SK-N-SH treated with all-trans-retinoic acid at 6 μM for 48 hours (cell line): ENCODE results near the gene LRRC55.

Experiments
- ATAC-seq: fragments of 200-7000 bp; cut with Tn5 transposase; 3 replicates; pipeline ENCODE4 v1.9.1; 2020; ENCODE audit warnings: mild to moderate bottlenecking, moderate library complexity
- ARNTL ChIP-seq: fragments of 450-650 bp; formaldehyde crosslinking; IDR thresholded peaks from 2 replicates; pipeline ENCODE4 v1.5.0; 2020; ENCODE audit warnings: low read depth, mild to moderate bottlenecking, moderate library complexity, borderline replicate concordance
- BACH2 ChIP-seq: fragments of 250-450 bp; sonication (Bioruptor Pico); IDR thresholded peaks from 2 replicates; pipeline ENCODE4 v1.9.0; 2021; ENCODE audit warnings: mild to moderate bottlenecking, borderline replicate concordance
- CREB5 ChIP-seq: fragments of 250-450 bp; sonication (Bioruptor Pico); IDR thresholded peaks from 2 replicates; pipeline ENCODE4 v1.5.1; 2020; ENCODE audit warnings: low read depth, mild to moderate bottlenecking, moderate library complexity
- CSDC2 ChIP-seq: fragments of 250-450 bp; sonication (Bioruptor Pico); IDR thresholded peaks from 2 replicates; pipeline ENCODE4 v1.5.0; 2020; ENCODE audit warnings: mild to moderate bottlenecking, moderate library complexity
- CSRNP3 ChIP-seq: fragments of 250-450 bp; sonication (Bioruptor Pico); IDR thresholded peaks from 2 replicates; pipeline ENCODE4 v1.5.1; 2021; ENCODE audit warnings: mild to moderate bottlenecking, moderate library complexity
- ESRRG ChIP-seq: fragments of 250-450 bp; sonication (Bioruptor Pico); IDR thresholded peaks from 2 replicates; pipeline ENCODE4 v1.6.1; 2021; ENCODE audit warnings: mild to moderate bottlenecking
- GLIS3 ChIP-seq: fragments of 250-450 bp; sonication (Bioruptor Pico); IDR thresholded peaks from 2 replicates; pipeline ENCODE4 v1.5.0; 2020; ENCODE audit warnings: mild to moderate bottlenecking, moderate library complexity
- ISL1 ChIP-seq: fragments of 250-450 bp; sonication (Bioruptor Pico); IDR thresholded peaks from 2 replicates; pipeline ENCODE4 v2.1.2; 2022; ENCODE audit warnings: mild to moderate bottlenecking, moderate library complexity
- PATZ1 ChIP-seq: fragments of 250-450 bp; sonication (Bioruptor Pico); IDR thresholded peaks from 2 replicates; pipeline ENCODE4 v1.8.0; 2020; ENCODE audit warnings: mild to moderate bottlenecking, moderate library complexity, borderline replicate concordance
- POU6F1 ChIP-seq: fragments of 250-450 bp; sonication (Bioruptor Pico); IDR thresholded peaks from 2 replicates; pipeline ENCODE4 v1.8.0; 2021; ENCODE audit warnings: low read depth, mild to moderate bottlenecking, moderate library complexity, borderline replicate concordance
- PPARA ChIP-seq: fragments of 250-450 bp; sonication (Bioruptor Pico); IDR thresholded peaks from 2 replicates; pipeline ENCODE4 v1.5.0; 2020; ENCODE audit warnings: mild to moderate bottlenecking, borderline replicate concordance
- RARB ChIP-seq: fragments of 250-450 bp; sonication (Bioruptor Pico); IDR thresholded peaks from 2 replicates; pipeline ENCODE4 v1.8.0; 2021; ENCODE audit warnings: mild to moderate bottlenecking, moderate library complexity
- SNAI2 ChIP-seq: fragments of 250-450 bp; sonication (Bioruptor Pico); IDR thresholded peaks from 2 replicates; pipeline ENCODE4 v1.5.0; 2020; ENCODE audit warnings: mild to moderate bottlenecking, moderate library complexity
- TCF4 ChIP-seq: fragments of 250-450 bp; sonication (Bioruptor Pico); IDR thresholded peaks from 2 replicates; pipeline ENCODE4 v1.8.0; 2021; ENCODE audit warnings: mild to moderate bottlenecking, moderate library complexity, borderline replicate concordance
- TOX ChIP-seq: fragments of 250-450 bp; sonication (Bioruptor Pico); IDR thresholded peaks from 2 replicates; pipeline ENCODE4 v1.8.0; 2021; ENCODE audit warnings: mild to moderate bottlenecking, moderate library complexity, borderline replicate concordance
- TSHZ2 ChIP-seq: fragments of 250-450 bp; sonication (Bioruptor Pico); IDR thresholded peaks from 2 replicates; pipeline ENCODE4 v1.5.0; 2020; ENCODE audit warnings: mild to moderate bottlenecking, moderate library complexity
- ZC3H10 ChIP-seq: fragments of 250-450 bp; sonication (Bioruptor Pico); IDR thresholded peaks from 2 replicates; pipeline ENCODE4 v1.5.1; 2021; ENCODE audit warnings: mild to moderate bottlenecking, moderate library complexity
- ZFP3 ChIP-seq: fragments of 250-450 bp; sonication (Bioruptor Pico); IDR thresholded peaks from 2 replicates; pipeline ENCODE4 v1.5.0; 2020; ENCODE audit warnings: mild to moderate bottlenecking, moderate library complexity
- ZFP30 ChIP-seq: fragments of 450-650 bp; formaldehyde crosslinking; IDR thresholded peaks from 2 replicates; pipeline ENCODE4 v1.5.0; 2022; ENCODE audit warnings: mild to moderate bottlenecking, moderate library complexity
- ZNF565 ChIP-seq: fragments of 450-650 bp; formaldehyde crosslinking; conservative IDR thresholded peaks from 2 replicates; pipeline ENCODE4 v1.5.0; 2020; ENCODE audit warnings: low read depth, mild to moderate bottlenecking, moderate library complexity
- ZNF70 ChIP-seq: fragments of 450-650 bp; formaldehyde crosslinking; IDR thresholded peaks from 2 replicates; pipeline ENCODE4 v1.5.0; 2020; ENCODE audit warnings: mild to moderate bottlenecking, moderate library complexity
- ZNF8 ChIP-seq: fragments of 450-650 bp; formaldehyde crosslinking; IDR thresholded peaks from 2 replicates; pipeline ENCODE4 v1.5.0; 2020; ENCODE audit warnings: mild to moderate bottlenecking, moderate library complexity

LRRC55 gene

GRCh38 chr11:57197762-57198161 is 16.0 kb downstream of the LRRC55 start:
- ATAC-seq, result no peak
- TF ChIP-seq POU6F1 (CRISPR knock-in tag) (no peak), TSHZ2 (no peak), ZNF565 (CRISPR knock-in tag) (no peak), ZFP3 (CRISPR knock-in tag) (no peak), CSDC2 (CRISPR knock-in tag) (no peak), ISL1 (CRISPR knock-in tag) (no peak), ZFP30 (no peak), TCF4 (CRISPR knock-in tag) (no peak), ZC3H10 (CRISPR knock-in tag) (no peak), CREB5 (CRISPR knock-in tag) (no peak), ZNF70 (no peak)

DNA sequence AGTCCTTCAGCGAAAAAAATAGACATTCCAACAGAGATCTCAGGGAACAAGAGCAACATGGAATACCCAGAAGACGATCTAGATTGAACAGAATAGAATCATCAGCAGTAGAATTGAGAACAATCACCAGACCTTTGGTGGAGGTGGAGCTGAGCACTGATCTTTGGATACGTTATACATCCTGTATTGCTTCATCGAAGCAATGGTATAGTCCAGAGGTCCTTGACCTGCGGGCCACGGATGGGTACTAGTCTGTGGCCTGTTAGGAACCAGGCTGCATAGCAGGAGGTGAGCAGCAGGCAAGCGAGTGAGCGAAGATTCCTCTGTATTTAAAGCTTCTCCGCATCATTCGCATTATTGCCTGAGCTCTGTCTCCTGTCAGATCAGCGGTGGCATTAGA is 17.6 kb downstream of the LRRC55 start:
- ATAC-seq, result no peak
- TF ChIP-seq BACH2, result no peak
- TF ChIP-seq TOX (CRISPR knock-in tag), result no peak
- no peak for TF ChIP-seq SNAI2 (CRISPR knock-in tag)

GRCh38 chr11:57200917-57201316 is 19.2 kb downstream of the LRRC55 start:
- ATAC-seq, result no peak
- no peak for TF ChIP-seq CREB5 (CRISPR knock-in tag)
- TF ChIP-seq CSDC2 (CRISPR knock-in tag), result no peak
- no peak for TF ChIP-seq SNAI2 (CRISPR knock-in tag)
- no peak for TF ChIP-seq RARB (CRISPR knock-in tag)
- TF ChIP-seq ZNF565 (CRISPR knock-in tag), result no peak
- no peak for TF ChIP-seq PATZ1 (CRISPR knock-in tag)
- TF ChIP-seq ZNF8 (CRISPR knock-in tag), result no peak
- TF ChIP-seq ZFP30, result no peak
- TF ChIP-seq GLIS3 (CRISPR knock-in tag), result no peak
- TF ChIP-seq CSRNP3 (CRISPR knock-in tag), result no peak
- no peak for TF ChIP-seq PPARA (CRISPR knock-in tag)
- TF ChIP-seq ZNF70, result no peak
- no peak for TF ChIP-seq ESRRG (CRISPR knock-in tag)
- TF ChIP-seq ISL1 (CRISPR knock-in tag), result no peak
- TF ChIP-seq ZFP3 (CRISPR knock-in tag), result no peak
- TF ChIP-seq ARNTL (CRISPR knock-in tag), result no peak
